ENCODE results near the gene CECR2.

DNA sequence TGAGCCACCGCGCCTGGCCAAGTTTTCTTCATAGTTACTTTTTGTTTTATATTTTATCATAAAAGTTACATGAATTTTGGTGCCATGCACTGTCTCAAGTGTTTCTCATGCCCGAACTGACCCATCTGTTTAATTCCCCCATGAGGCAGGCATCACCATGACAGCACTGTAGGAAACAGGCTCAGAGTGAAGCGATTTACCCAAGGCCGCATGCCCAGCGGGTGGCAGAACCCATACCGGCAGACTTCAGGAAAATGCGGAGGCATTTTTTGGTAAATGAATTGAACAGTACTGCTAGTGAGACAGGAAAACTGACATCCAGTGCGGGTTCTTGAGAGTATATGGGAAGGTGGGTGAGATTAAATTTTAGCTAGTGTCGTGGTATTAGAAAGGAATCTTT, 19.0 kb downstream of the CECR2 start:
- TF ChIP-seq, protein P1, sequence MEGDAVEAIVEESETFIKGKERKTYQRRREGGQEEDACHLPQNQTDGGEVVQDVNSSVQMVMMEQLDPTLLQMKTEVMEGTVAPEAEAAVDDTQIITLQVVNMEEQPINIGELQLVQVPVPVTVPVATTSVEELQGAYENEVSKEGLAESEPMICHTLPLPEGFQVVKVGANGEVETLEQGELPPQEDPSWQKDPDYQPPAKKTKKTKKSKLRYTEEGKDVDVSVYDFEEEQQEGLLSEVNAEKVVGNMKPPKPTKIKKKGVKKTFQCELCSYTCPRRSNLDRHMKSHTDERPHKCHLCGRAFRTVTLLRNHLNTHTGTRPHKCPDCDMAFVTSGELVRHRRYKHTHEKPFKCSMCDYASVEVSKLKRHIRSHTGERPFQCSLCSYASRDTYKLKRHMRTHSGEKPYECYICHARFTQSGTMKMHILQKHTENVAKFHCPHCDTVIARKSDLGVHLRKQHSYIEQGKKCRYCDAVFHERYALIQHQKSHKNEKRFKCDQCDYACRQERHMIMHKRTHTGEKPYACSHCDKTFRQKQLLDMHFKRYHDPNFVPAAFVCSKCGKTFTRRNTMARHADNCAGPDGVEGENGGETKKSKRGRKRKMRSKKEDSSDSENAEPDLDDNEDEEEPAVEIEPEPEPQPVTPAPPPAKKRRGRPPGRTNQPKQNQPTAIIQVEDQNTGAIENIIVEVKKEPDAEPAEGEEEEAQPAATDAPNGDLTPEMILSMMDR (IDR thresholded peaks at IDR 0.05): no peak
- TF ChIP-seq POLR2A (IDR thresholded peaks at IDR 0.05): no peak
